ENCODE data around the gene LPP. TPM values are rescaled to one million over a fixed set of nuclear protein-coding genes. Genes with fewer than 3 reads are reported as not detected.
A peak's percentile ranks its signal among the peaks of the same experiment; 100 is the strongest.
"Not testable (repeated sequence)": the region's sequence is repeated elsewhere in the genome, so short reads cannot be mapped to it uniquely, and the experiment has no call there.

The LPP gene
- total RNA-seq, 1 experiment from 2014 or later: 31.2 TPM

GRCh38 chr3:188397766-188398705, 244.1 kb downstream of the LPP start:
- no peak for DNase-seq (ENCODE audit: low spot score)

DNA sequence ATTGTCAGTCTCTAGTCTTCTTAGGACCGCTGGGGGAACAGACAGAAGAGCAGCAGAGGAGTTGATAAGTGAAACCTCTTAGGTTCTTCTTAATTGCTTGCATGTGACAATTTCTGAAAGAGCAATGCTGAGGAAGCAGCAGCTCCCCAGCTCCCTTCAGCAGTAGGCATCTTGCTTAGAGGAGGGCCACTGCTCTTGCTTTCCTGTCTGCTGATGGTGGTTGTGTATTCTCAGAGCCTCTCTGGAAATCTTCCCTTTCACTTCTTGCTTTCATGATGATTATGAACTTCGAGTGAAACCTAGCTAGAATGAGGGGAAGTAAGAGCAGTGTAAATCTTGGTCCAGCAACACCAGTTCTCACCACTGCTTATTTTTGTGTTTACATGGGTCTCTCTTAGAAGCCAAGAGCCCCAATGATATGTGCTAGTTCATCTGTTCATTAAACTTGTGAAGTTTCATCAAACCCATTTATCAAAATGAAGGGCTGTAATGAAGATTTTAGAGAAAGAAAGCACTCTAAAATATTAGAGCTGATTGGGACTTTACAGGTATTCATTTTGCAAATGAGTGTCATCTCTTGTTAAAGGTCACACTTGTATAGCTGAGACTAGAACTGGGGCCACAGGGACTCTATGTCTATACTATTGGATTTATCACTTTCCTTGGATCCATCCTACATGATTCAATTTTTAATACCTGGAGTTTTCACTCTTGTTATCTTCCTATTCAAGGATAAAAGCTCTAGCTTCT, 246.7 kb downstream of the LPP start:
- no peak for DNase-seq (ENCODE audit: low spot score)

- DNase-seq (ENCODE audit: low spot score): no peak
Observed at GRCh38 chr3:188401244-188401993, 247.5 kb downstream of the LPP start.

- DNase-seq (ENCODE audit: low spot score): no peak
Observed at GRCh38 chr3:188402229-188402628, 248.3 kb downstream of the LPP start.

DNA sequence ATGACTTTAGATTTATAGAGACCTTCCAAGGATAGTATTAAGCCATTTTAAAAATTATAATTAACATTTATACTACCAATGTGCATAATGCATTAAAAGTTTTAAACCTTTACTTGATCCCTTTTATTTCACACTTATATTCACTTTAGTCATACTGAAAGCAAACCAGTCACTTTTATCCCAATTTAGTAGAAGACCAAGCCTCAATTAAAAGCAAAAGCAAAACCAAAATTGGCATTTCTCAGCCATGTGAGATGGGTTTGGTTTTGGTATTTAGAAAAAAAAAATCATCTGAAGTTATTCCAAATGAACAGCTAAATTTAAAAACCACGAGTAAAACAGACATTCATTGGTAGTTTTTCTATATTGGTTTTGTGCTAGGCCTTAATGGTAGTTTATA, 249.4 kb downstream of the LPP start:
- no peak for DNase-seq (ENCODE audit: low spot score)

GRCh38 chr3:188404124-188404523, 250.2 kb downstream of the LPP start:
- DNase-seq (ENCODE audit: low spot score): no peak

- DNase-seq (ENCODE audit: low spot score): no peak
Observed at GRCh38 chr3:188404701-188405100, 250.7 kb downstream of the LPP start.

DNA sequence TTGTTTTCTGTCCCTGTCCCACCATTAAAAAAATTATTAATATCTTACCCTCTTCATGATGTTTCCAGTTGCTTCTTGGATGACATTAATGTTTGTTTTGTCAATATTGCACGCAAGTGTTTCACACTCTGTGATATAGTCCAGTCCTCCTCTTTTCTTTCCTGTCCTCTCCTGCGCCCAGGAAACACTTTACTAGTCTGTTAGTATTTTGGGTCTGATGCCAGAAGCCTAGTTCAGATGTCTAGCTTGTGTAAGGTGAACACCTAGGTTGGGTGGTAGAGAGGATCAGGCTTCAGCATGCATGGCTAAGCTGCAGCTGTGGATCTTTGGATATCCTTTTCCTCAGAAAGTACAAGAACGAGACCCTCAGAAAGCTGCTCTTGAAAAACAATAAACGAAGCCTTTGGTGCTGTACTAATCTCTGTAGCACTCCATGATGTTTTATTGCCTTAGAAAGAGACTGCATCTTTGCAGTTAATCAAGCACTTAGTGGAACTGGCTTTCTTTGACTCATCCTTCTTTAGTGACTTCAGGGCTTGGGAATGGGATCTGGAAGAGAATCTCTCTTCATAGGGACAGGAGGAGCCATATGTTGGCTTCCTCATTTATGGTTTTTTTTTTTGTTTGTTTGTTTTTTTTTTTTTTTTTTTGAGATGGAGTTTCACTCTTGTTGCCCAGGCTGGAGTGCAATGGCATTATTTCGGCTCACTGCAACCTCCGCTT, 253.4 kb downstream of the LPP start:
- no peak for DNase-seq (ENCODE audit: low spot score)

GRCh38 chr3:188408831-188409230, 254.9 kb downstream of the LPP start:
- DNase-seq (ENCODE audit: low spot score): no peak

- DNase-seq (ENCODE audit: low spot score): no peak
Observed at GRCh38 chr3:188411750-188412149, 257.8 kb downstream of the LPP start.

GRCh38 chr3:188415196-188415595, 261.2 kb downstream of the LPP start:
- no peak for DNase-seq (ENCODE audit: low spot score)

DNA sequence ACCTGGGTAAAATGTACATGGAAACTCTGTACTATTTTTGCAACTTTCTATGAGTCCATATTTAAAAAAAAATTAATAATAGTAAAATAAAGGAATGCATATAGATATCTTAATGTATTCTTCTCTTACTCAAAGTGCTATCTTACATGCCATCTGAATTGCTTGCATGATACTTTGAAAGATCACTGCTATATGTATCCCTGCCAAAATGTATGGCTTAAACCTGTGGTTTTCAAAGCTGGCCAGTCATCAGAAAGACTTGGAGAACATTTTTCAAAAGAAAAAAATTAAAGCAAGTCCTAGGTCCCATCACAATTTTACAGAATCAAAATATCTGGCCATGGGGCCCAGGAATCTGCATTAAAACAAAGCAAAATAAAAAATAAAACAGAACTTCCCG, 262.1 kb downstream of the LPP start:
- no peak for DNase-seq (ENCODE audit: low spot score)

DNA sequence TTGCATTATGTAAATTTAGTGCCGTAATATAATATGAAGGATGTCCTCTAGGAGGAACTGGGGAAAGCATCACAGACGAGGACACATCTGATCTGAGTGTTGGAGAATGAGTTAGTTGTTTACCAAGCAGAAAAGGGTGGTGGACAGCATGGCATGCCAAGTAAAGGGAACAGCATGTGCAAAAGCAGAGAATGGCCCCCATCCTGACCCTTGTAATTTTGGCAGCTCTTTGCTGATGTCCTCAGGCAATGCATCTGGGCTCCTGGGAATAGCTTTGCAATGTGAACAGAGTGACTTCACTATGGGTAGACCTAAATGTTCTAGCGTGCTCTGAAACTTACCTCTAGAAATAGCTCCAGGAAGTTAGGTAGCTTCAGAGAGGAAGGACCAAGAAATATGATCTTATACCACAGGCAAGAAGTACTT, 263.3 kb downstream of the LPP start:
- no peak for DNase-seq (ENCODE audit: low spot score)

DNA sequence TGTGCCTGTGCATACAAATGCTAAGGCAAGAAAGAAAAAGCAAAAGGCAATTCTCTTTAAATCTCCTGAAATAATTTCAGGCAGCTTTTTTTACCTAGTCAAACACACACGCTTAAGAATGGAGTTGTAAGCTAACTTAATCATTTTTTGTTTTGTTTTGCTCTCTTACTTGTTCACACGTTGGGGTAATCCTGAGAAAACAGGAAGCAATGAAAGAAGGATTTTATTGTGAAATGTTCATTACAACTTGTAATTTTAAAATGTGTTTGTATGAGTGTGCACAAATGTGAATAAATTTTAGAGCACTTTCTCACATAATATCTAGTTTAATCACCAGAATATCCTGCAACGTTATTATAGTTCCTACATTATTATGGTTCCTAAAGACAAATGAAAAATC, 263.8 kb downstream of the LPP start:
- DNase-seq (ENCODE audit: low spot score): no peak

GRCh38 chr3:188421151-188421821, 267.3 kb downstream of the LPP start:
- DNase-seq (ENCODE audit: low spot score): peak; percentile 52

- no peak for DNase-seq (ENCODE audit: low spot score)
Observed at GRCh38 chr3:188421836-188422540, 268.0 kb downstream of the LPP start.

GRCh38 chr3:188427981-188428380, 274.0 kb downstream of the LPP start:
- not testable (repeated sequence) for DNase-seq (ENCODE audit: low spot score)

- no peak for DNase-seq (ENCODE audit: low spot score)
Observed at GRCh38 chr3:188431040-188431439, 277.1 kb downstream of the LPP start.

DNA sequence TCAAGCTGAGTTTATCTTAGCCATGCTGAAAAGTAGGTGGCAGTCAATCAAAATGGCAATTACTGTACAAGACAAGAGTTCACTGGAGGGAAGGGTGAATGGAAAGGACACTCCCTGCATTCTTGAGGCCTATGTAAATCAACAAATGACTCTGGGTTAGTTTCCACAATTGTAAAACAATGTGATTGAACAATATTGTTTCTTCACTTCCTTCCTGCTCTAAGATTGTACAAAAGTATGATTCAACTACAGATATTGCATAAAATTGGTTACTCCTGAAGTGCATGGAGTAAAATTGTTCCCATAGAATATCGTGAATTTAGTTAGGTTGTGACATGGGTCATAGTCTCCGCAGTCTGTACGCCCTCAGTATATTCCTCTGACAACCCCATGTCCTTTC, 277.6 kb downstream of the LPP start:
- peak; percentile 8 for DNase-seq (ENCODE audit: low spot score)

DNA sequence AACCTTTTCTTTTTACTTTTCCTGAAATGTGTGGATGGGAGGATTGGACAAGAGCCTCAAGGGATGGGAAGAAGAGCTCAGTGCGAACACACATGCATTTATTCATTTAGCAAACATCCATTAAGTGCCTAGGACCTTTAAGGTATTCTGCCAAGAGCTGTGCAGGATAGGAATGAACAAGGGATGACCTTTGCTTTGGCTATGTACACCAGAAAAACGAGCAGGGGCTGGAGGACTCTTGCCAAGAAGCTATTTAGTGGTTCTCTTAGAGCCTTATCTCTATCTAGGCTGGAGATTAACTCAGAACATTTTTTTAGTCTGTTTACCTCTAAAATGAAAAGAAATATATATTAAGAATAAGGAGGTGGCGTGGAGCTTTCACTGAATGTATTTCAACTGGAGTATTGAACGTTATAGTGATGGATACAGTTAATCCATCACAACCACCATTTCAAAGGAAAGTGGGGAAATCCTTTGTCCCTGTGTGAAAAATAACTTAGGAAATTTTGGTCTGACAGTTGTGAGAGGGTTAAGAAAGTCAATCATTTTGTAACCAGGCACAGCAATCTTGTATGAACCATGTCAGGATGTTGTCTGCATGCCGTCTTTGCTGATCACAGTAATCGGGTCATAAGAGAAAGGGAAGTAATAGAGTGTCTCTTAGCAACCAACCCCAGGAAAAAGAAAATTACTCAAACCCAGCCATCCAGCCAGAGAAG, 279.0 kb downstream of the LPP start:
- DNase-seq (ENCODE audit: low spot score): no peak

All from A172 (cell line).